ENCODE results near the gene DUOX2. TPM values are rescaled to one million over a fixed set of nuclear protein-coding genes. Genes with fewer than 3 reads are reported as not detected.

DUOX2 gene
- total RNA-seq, 1 experiment from 2014 or later = 0.21 TPM

GRCh38 chr15:45117308-45118130, 3.5 kb upstream of the DUOX2 start:
- H3K9me3 Mint-ChIP-seq (ENCODE audit: low read depth, unreplicated experiment) = no peaks in the 10 kb centered on the region
- BruUV-seq (replicated peaks) = no TSS peak
- peaks cover 23% of the 10 kb centered on the region for H3K4me1 Mint-ChIP-seq (ENCODE audit: low read depth, unreplicated experiment)
- no peak for TF ChIP-seq CTCF (IDR thresholded peaks at IDR 0.05; ENCODE audit: unreplicated experiment)
- peaks cover 66% of the 10 kb centered on the region for H3K27me3 Mint-ChIP-seq (ENCODE audit: unreplicated experiment)
- intact Hi-C loops (cut with micrococcal nuclease; ENCODE audit: unreplicated experiment) = no loop called here
- peaks cover 5% of the 10 kb centered on the region for H3K36me3 Mint-ChIP-seq (ENCODE audit: insufficient read depth, unreplicated experiment)
- CTCF ChIA-PET = interaction anchor here (0.7 to 1.6 kb wide), 17 partner anchors 9 to 264 kb away, joined by 3 to 15 read pairs (median 4); partner anchors contain the start of gene SORD
- H3K27ac Mint-ChIP-seq (ENCODE audit: unreplicated experiment) = no peak overlapping the region
- no peak for DNase-seq
- no peak overlapping the region for H3K4me3 Mint-ChIP-seq (ENCODE audit: low read depth, unreplicated experiment)

- Mint-ChIP-seq H3K4me3 (ENCODE audit: low read depth, unreplicated experiment) (no peak overlapping the region), H3K36me3 (ENCODE audit: insufficient read depth, unreplicated experiment) (peaks cover 1% of the 10 kb centered on the region), H3K9me3 (ENCODE audit: low read depth, unreplicated experiment) (no peaks in the 10 kb centered on the region), H3K27me3 (ENCODE audit: unreplicated experiment) (peaks cover 75% of the 10 kb centered on the region), H3K27ac (ENCODE audit: unreplicated experiment) (no peak overlapping the region), H3K4me1 (ENCODE audit: low read depth, unreplicated experiment) (peaks cover 23% of the 10 kb centered on the region)
- CTCF ChIA-PET = no interaction called here
- intact Hi-C loops (cut with micrococcal nuclease; ENCODE audit: unreplicated experiment) = no loop called here
- DNase-seq = no peak
- no TSS peak for BruUV-seq (replicated peaks)
- TF ChIP-seq CTCF (IDR thresholded peaks at IDR 0.05; ENCODE audit: unreplicated experiment) = no peak
Observed at GRCh38 chr15:45116482-45117307, 2.7 kb upstream of the DUOX2 start.

GRCh38 chr15:45116006-45116481, 2.1 kb upstream of the DUOX2 start:
- Mint-ChIP-seq H3K27ac (ENCODE audit: unreplicated experiment) (no peak overlapping the region), H3K4me1 (ENCODE audit: low read depth, unreplicated experiment) (peaks cover 23% of the 10 kb centered on the region), H3K27me3 (ENCODE audit: unreplicated experiment) (peaks cover 76% of the 10 kb centered on the region), H3K9me3 (ENCODE audit: low read depth, unreplicated experiment) (no peaks in the 10 kb centered on the region), H3K4me3 (ENCODE audit: low read depth, unreplicated experiment) (no peak overlapping the region), H3K36me3 (ENCODE audit: insufficient read depth, unreplicated experiment) (no peaks in the 10 kb centered on the region)
- BruUV-seq (replicated peaks) = no TSS peak
- CTCF ChIA-PET = no interaction called here
- intact Hi-C loops (cut with micrococcal nuclease; ENCODE audit: unreplicated experiment) = no loop called here
- no peak for TF ChIP-seq CTCF (IDR thresholded peaks at IDR 0.05; ENCODE audit: unreplicated experiment)
- DNase-seq = no peak

GRCh38 chr15:45115312-45115820, 1.4 kb upstream of the DUOX2 start:
- H3K36me3 Mint-ChIP-seq (ENCODE audit: insufficient read depth, unreplicated experiment) = no peaks in the 10 kb centered on the region

More at GRCh38 chr15:45115312-45115820, 1.4 kb upstream of the DUOX2 start:
- BruUV-seq (replicated peaks) = no TSS peak
- Mint-ChIP-seq H3K4me1 (ENCODE audit: low read depth, unreplicated experiment) (peaks cover 23% of the 10 kb centered on the region), H3K27ac (ENCODE audit: unreplicated experiment) (no peak overlapping the region), H3K9me3 (ENCODE audit: low read depth, unreplicated experiment) (no peaks in the 10 kb centered on the region), H3K27me3 (ENCODE audit: unreplicated experiment) (peaks cover 79% of the 10 kb centered on the region), H3K4me3 (ENCODE audit: low read depth, unreplicated experiment) (no peak overlapping the region)
- intact Hi-C loops (cut with micrococcal nuclease; ENCODE audit: unreplicated experiment) = no loop called here
- CTCF ChIA-PET = no interaction called here
- DNase-seq = no peak
- no peak for TF ChIP-seq CTCF (IDR thresholded peaks at IDR 0.05; ENCODE audit: unreplicated experiment)
